T-helper 17 cell (primary cell): ENCODE measurements around the gene OR6C4. TPM values are rescaled to one million over a fixed set of nuclear protein-coding genes. Genes with fewer than 3 reads are reported as not detected.
"Not testable (repeated sequence)": the region's sequence is repeated elsewhere in the genome, so short reads cannot be mapped to it uniquely, and the experiment has no call there.

Experiments used
- ATAC-seq: fragments of 150-1000 bp; cut with Tn5 transposase; 2 replicates; pipeline ENCODE4 v1.10.0; 2021; ENCODE audit warnings: mild to moderate bottlenecking, moderate library complexity
- DNase-seq, 3 donors: peaks; one replicate each; pipeline versions ENCODE4 v3.0.0 to v3.0.0-alpha.2; 2020 to 2021
- H3K9me3 ChIP-seq: one replicate; pipeline ENCODE4 v1.7.0; 2013; ENCODE audit warnings: low read length, mild to moderate bottlenecking; ENCODE audit not compliant: control insufficient read depth, poor library complexity, severe bottlenecking
- H3K27ac Mint-ChIP-seq: one replicate; pipeline ENCODE4 v1.8.0; 2022; ENCODE audit warnings: mild to moderate bottlenecking, moderate library complexity, mixed read lengths
- H3K27me3 Mint-ChIP-seq: one replicate; pipeline ENCODE4 v1.8.0; 2022; ENCODE audit warnings: mixed read lengths
- H3K36me3 Mint-ChIP-seq: one replicate; pipeline ENCODE4 v1.8.0; 2022; ENCODE audit warnings: low read depth, mixed read lengths
- H3K4me1 Mint-ChIP-seq: one replicate; pipeline ENCODE4 v1.8.0; 2022; ENCODE audit warnings: mild to moderate bottlenecking, mixed read lengths
- H3K4me3 Mint-ChIP-seq: one replicate; pipeline ENCODE4 v1.8.0; 2022; ENCODE audit warnings: mild to moderate bottlenecking, moderate library complexity, mixed read lengths
- total RNA-seq, 4 donors: library from RNA in 2 of 4; stranded (reverse) in 2 of 4; gene quantifications; one replicate each; pipeline ENCODE4 v1.2.3 and lab custom pipeline; 2022 to 2026

OR6C4 gene
- total RNA-seq (not detected), total RNA-seq (lab: John Stamatoyannopoulos, UW) (0 reads per million in 2 donors)

- Mint-ChIP-seq H3K36me3 (peaks cover 4% of the 10 kb centered on the region), H3K27me3 (peaks cover 25% of the 10 kb centered on the region)
- DNase-seq = no peak
These were observed at the start of gene OR6C4 for GRCh38 chr12:55549302-55549701. Gene OR6C4, plus strand, starts transcription at chr12:55549602. Its CDS starts 1,625 bp downstream, at chr12:55551227.

GRCh38 chr12:55499810-55500252, 49.6 kb upstream of the OR6C4 start:
- H3K4me3 Mint-ChIP-seq = no peak overlapping the region
- peaks cover 41% of the 10 kb centered on the region for H3K27me3 Mint-ChIP-seq
- no peaks in the 10 kb centered on the region for H3K9me3 ChIP-seq
- no peak overlapping the region for H3K27ac Mint-ChIP-seq
- ATAC-seq = no peak
- H3K36me3 Mint-ChIP-seq = no peaks in the 10 kb centered on the region
- DNase-seq = no peak
- peaks cover 2% of the 10 kb centered on the region for H3K4me1 Mint-ChIP-seq

More at GRCh38 chr12:55549302-55549701, at the start of gene OR6C4:
- ATAC-seq = no peak
- Mint-ChIP-seq H3K4me1 (no peaks in the 10 kb centered on the region), H3K27ac (no peak within 1 kb of the TSS), H3K4me3 (no peak within 1 kb of the TSS)
- H3K9me3 ChIP-seq = no peaks in the 10 kb centered on the region

GRCh38 chr12:55501601-55502000, 47.8 kb upstream of the OR6C4 start:
- no peak for DNase-seq
- H3K9me3 ChIP-seq = no peaks in the 10 kb centered on the region
- Mint-ChIP-seq H3K4me3 (no peak overlapping the region), H3K27me3 (peaks cover 41% of the 10 kb centered on the region), H3K4me1 (peaks cover 2% of the 10 kb centered on the region), H3K27ac (no peak overlapping the region), H3K36me3 (no peaks in the 10 kb centered on the region)
- no peak for ATAC-seq

- Mint-ChIP-seq H3K4me1 (no peaks in the 10 kb centered on the region), H3K27ac (no peak overlapping the region), H3K36me3 (peaks cover 8% of the 10 kb centered on the region), H3K4me3 (no peak overlapping the region), H3K27me3 (peaks cover 29% of the 10 kb centered on the region)
- no peaks in the 10 kb centered on the region for H3K9me3 ChIP-seq
- ATAC-seq = no peak
- DNase-seq = no peak
These were observed 33.7 kb upstream of the OR6C4 start for GRCh38 chr12:55515696-55516095.

GRCh38 chr12:55516391-55516790, 33.0 kb upstream of the OR6C4 start:
- Mint-ChIP-seq H3K4me1 (no peaks in the 10 kb centered on the region), H3K36me3 (peaks cover 8% of the 10 kb centered on the region), H3K27ac (no peak overlapping the region), H3K4me3 (no peak overlapping the region), H3K27me3 (peaks cover 23% of the 10 kb centered on the region)
- H3K9me3 ChIP-seq = no peaks in the 10 kb centered on the region
- no peak for ATAC-seq
- DNase-seq = no peak

GRCh38 chr12:55548235-55548634, 1.2 kb upstream of the OR6C4 start:
- ATAC-seq, H3K27ac Mint-ChIP-seq, H3K4me1 Mint-ChIP-seq, DNase-seq, H3K4me3 Mint-ChIP-seq, H3K9me3 ChIP-seq, H3K36me3 Mint-ChIP-seq: not testable (repeated sequence)
- peaks cover 33% of the 10 kb centered on the region for H3K27me3 Mint-ChIP-seq

GRCh38 chr12:55548756-55549155, 646 bp upstream of the OR6C4 start:
- Mint-ChIP-seq H3K27me3 (peaks cover 31% of the 10 kb centered on the region), H3K27ac (no peak overlapping the region), H3K4me1 (no peaks in the 10 kb centered on the region), H3K4me3 (no peak overlapping the region), H3K36me3 (peaks cover 4% of the 10 kb centered on the region)
- DNase-seq (no peak), ATAC-seq (no peak)
- H3K9me3 ChIP-seq = no peaks in the 10 kb centered on the region

- Mint-ChIP-seq H3K36me3 (peaks cover 4% of the 10 kb centered on the region), H3K4me3 (no peak overlapping the region), H3K4me1 (no peaks in the 10 kb centered on the region), H3K27me3 (peaks cover 10% of the 10 kb centered on the region), H3K27ac (no peak overlapping the region)
- H3K9me3 ChIP-seq = no peaks in the 10 kb centered on the region
- DNase-seq = no peak
- ATAC-seq = no peak
These were observed 4.9 kb downstream of the OR6C4 start for GRCh38 chr12:55554296-55554695.

- DNase-seq = not testable (repeated sequence)
These were observed 20.7 kb downstream of the OR6C4 start for GRCh38 chr12:55570060-55570459.

GRCh38 chr12:55570689-55571088, 21.3 kb downstream of the OR6C4 start:
- H3K27ac Mint-ChIP-seq, H3K4me3 Mint-ChIP-seq, H3K36me3 Mint-ChIP-seq, H3K27me3 Mint-ChIP-seq, DNase-seq, H3K4me1 Mint-ChIP-seq, H3K9me3 ChIP-seq, ATAC-seq: not testable (repeated sequence)

More at GRCh38 chr12:55570060-55570459, 20.7 kb downstream of the OR6C4 start:
- H3K4me1 Mint-ChIP-seq, H3K4me3 Mint-ChIP-seq, H3K27ac Mint-ChIP-seq, H3K9me3 ChIP-seq, H3K27me3 Mint-ChIP-seq, H3K36me3 Mint-ChIP-seq, ATAC-seq: not testable (repeated sequence)

GRCh38 chr12:55572168-55572567, 22.8 kb downstream of the OR6C4 start, which contains the start of gene OR2AP1:
Gene OR2AP1, plus strand, starts transcription at chr12:55572468. Its CDS starts 1,947 bp downstream, at chr12:55574415.
- Mint-ChIP-seq H3K27me3 (peaks cover 7% of the 10 kb centered on the region), H3K4me3 (no peak within 1 kb of the TSS), H3K36me3 (no peaks in the 10 kb centered on the region), H3K4me1 (no peaks in the 10 kb centered on the region), H3K27ac (no peak within 1 kb of the TSS)
- H3K9me3 ChIP-seq = no peaks in the 10 kb centered on the region
- ATAC-seq (no peak), DNase-seq (no peak)

GRCh38 chr12:55582066-55582465, 32.7 kb downstream of the OR6C4 start:
- Mint-ChIP-seq H3K27ac (no peak overlapping the region), H3K36me3 (no peaks in the 10 kb centered on the region), H3K4me1 (no peaks in the 10 kb centered on the region), H3K27me3 (peaks cover 26% of the 10 kb centered on the region), H3K4me3 (no peak overlapping the region)
- no peak for ATAC-seq
- DNase-seq = no peak
- H3K9me3 ChIP-seq = no peaks in the 10 kb centered on the region

GRCh38 chr12:55585817-55586216, 36.4 kb downstream of the OR6C4 start:
- no peak for DNase-seq
- Mint-ChIP-seq H3K36me3 (no peaks in the 10 kb centered on the region), H3K27ac (no peak overlapping the region), H3K4me3 (no peak overlapping the region), H3K4me1 (no peaks in the 10 kb centered on the region), H3K27me3 (peaks cover 36% of the 10 kb centered on the region)
- no peaks in the 10 kb centered on the region for H3K9me3 ChIP-seq
- ATAC-seq = no peak

- not testable (repeated sequence) for ATAC-seq, H3K9me3 ChIP-seq, H3K4me3 Mint-ChIP-seq, H3K36me3 Mint-ChIP-seq, H3K4me1 Mint-ChIP-seq, DNase-seq, H3K27ac Mint-ChIP-seq
- H3K27me3 Mint-ChIP-seq = peaks cover 24% of the 10 kb centered on the region
These were observed 40.8 kb downstream of the OR6C4 start for GRCh38 chr12:55590152-55590551.
